CD4-positive, alpha-beta T cell (primary cell): ENCODE data around the gene TRAK2. TPM values are rescaled to one million over a fixed set of nuclear protein-coding genes. Genes with fewer than 3 reads are reported as not detected.

ENCODE experiments used
- ATAC-seq: fragments of 200-7000 bp; cut with Tn5 transposase; one replicate; pipeline ENCODE4 v1.10.0; 2022; ENCODE audit warnings: mild to moderate bottlenecking; ENCODE audit not compliant: poor library complexity
- CTCF ChIA-PET: fragments of 350-600 bp; sonication (Branson Sonifier 250); formaldehyde crosslinking; loops from one replicate; lab custom pipeline; 2021; ENCODE audit warnings: antibody characterized with exemption, inconsistent platforms; lab: Charles Lee
- POLR2A ChIA-PET: fragments of 350-600 bp; sonication (Branson Sonifier 250); formaldehyde crosslinking; loops from one replicate; lab custom pipeline; 2021; ENCODE audit warnings: antibody characterized with exemption, inconsistent platforms; lab: Charles Lee
- DNase-seq, 14 experiments: peaks; one replicate each; pipeline ENCODE4 v3.0.0-alpha.2; 2013 to 2020; ENCODE audit warnings: mixed read lengths in 2 of 14
- H3K27ac ChIP-seq, 2 donors: one replicate each; pipeline versions ENCODE4 v1.5.1 to v1.7.0; 2013; ENCODE audit warnings: low read length in 2 of 2, low read depth in 1 of 2, mild to moderate bottlenecking in 1 of 2
- H3K27me3 ChIP-seq, 2 experiments: 1 replicate in 1 of 2; 2 replicates in 1 of 2; pipeline versions ENCODE4 v1.6.1 to v1.7.0; 2013; ENCODE audit warnings: low read length in 2 of 2, control low read depth in 1 of 2, mild to moderate bottlenecking in 1 of 2, moderate library complexity in 1 of 2; ENCODE audit not compliant: insufficient read depth in 2 of 2, control insufficient read depth in 1 of 2
- H3K36me3 ChIP-seq: one replicate; pipeline ENCODE4 v1.6.1; 2013; ENCODE audit warnings: low read length, control low read depth; ENCODE audit not compliant: insufficient read depth
- H3K4me1 ChIP-seq: one replicate; pipeline ENCODE4 v1.6.1; 2013; ENCODE audit warnings: low read length, control low read depth; ENCODE audit not compliant: insufficient read depth
- H3K4me3 ChIP-seq: one replicate; pipeline ENCODE4 v1.5.1; 2013; ENCODE audit warnings: mild to moderate bottlenecking, low read length, moderate library complexity
- H3K9me3 ChIP-seq, 2 experiments: 1 replicate in 1 of 2; 2 replicates in 1 of 2; pipeline versions ENCODE4 v1.6.1 to v1.7.0; 2013; ENCODE audit warnings: low read length in 2 of 2, mild to moderate bottlenecking in 2 of 2, control low read depth in 1 of 2, moderate library complexity in 1 of 2; ENCODE audit not compliant: control insufficient read depth in 1 of 2, insufficient read depth in 1 of 2
- H3K27ac Mint-ChIP-seq: one replicate; pipeline ENCODE4 v1.8.0; 2020; ENCODE audit warnings: mixed read lengths
- H3K27me3 Mint-ChIP-seq: one replicate; pipeline ENCODE4 v1.8.0; 2021; ENCODE audit warnings: mixed read lengths
- H3K36me3 Mint-ChIP-seq: one replicate; pipeline ENCODE4 v1.8.0; 2021; ENCODE audit warnings: low read depth, mixed read lengths
- H3K4me1 Mint-ChIP-seq: one replicate; pipeline ENCODE4 v1.8.0; 2021; ENCODE audit warnings: low read depth, mixed read lengths
- H3K4me3 Mint-ChIP-seq: one replicate; pipeline ENCODE4 v1.8.0; 2020; ENCODE audit warnings: mild to moderate bottlenecking, mixed read lengths
- H3K9me3 Mint-ChIP-seq: one replicate; pipeline ENCODE4 v1.8.0; 2020; ENCODE audit warnings: mixed read lengths
- intact Hi-C, 2 experiments: fragments of 100-400 bp; cut with DNase I in 1 of 2; cut with micrococcal nuclease in 1 of 2; formaldehyde crosslinking; loops; one replicate each; pipeline versions ENCODE4 v1.15.1 to v1.9.0; 2023 to 2025; cut with DNase I, micrococcal nuclease
- total RNA-seq, 174 experiments: library from RNA in 2 of 174; stranded (reverse) in 2 of 174; gene quantifications; one replicate each; pipeline ENCODE4 v1.2.3 and lab custom pipeline; 2021 to 2026
- TF ChIP-seq, protein P1 (sequence below): fragments of 200-600 bp; IDR thresholded peaks from one replicate; pipeline ENCODE4 v1.8.0; 2022; ENCODE audit warnings: antibody characterized with exemption, mild to moderate bottlenecking

Gene TRAK2
- total RNA-seq, 2 experiments from 2014 or later, result 32.5 to 35.6 TPM

DNA sequence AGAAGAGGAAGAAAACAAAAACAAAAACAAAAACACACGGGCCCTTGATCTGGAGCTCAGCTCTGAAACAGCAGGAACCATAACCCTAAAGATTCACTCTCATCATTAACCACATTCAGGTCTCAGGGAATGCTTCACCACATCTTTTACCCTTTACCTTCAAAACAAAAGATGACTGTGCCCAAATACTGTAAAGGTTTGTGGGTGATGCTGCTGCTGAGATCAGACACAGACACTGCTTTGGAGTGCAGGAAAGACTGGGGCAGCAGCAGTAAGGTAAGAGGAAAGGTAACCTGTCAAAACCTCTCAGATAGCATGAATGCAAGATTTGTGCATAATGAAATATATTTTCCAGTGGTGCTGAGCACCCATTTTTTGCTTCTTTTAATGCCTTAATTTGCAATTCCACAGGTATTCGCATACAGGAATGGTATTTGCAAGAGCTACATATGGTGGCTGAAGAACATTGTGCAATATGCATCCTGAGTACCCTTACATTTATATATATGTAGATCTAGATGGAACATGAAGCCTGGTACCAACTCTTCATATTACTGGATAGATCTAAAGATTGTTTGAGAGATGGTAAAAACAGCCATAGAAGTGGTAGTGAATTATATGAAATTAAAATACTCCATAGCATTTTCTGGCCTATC is 90.1 kb downstream of the TRAK2 start:
- intact Hi-C loops, result loop anchor here (5.0 to 10.0 kb wide), 3 partner anchors 84 to 456 kb away; partner anchors contain the start of gene CASP10 (in 1 of the 2)
- Mint-ChIP-seq H3K27me3 (no peaks in the 10 kb centered on the region), H3K4me3 (no peak overlapping the region), H3K4me1 (peaks cover 36% of the 10 kb centered on the region), H3K36me3 (peaks cover 38% of the 10 kb centered on the region), H3K27ac (peak overlapping the region; percentile 60), H3K9me3 (no peaks in the 10 kb centered on the region)
- peaks cover 6% of the 10 kb centered on the region for H3K36me3 ChIP-seq
- POLR2A ChIA-PET, result interaction anchor here (0.6 kb wide), 2 partner anchors 29 to 78 kb away, joined by 3 read pairs; no protein-coding TSS in a partner anchor
- peaks cover 0 to 11% of the 10 kb centered on the region in 2 experiments for H3K9me3 ChIP-seq
- TF ChIP-seq, protein P1, sequence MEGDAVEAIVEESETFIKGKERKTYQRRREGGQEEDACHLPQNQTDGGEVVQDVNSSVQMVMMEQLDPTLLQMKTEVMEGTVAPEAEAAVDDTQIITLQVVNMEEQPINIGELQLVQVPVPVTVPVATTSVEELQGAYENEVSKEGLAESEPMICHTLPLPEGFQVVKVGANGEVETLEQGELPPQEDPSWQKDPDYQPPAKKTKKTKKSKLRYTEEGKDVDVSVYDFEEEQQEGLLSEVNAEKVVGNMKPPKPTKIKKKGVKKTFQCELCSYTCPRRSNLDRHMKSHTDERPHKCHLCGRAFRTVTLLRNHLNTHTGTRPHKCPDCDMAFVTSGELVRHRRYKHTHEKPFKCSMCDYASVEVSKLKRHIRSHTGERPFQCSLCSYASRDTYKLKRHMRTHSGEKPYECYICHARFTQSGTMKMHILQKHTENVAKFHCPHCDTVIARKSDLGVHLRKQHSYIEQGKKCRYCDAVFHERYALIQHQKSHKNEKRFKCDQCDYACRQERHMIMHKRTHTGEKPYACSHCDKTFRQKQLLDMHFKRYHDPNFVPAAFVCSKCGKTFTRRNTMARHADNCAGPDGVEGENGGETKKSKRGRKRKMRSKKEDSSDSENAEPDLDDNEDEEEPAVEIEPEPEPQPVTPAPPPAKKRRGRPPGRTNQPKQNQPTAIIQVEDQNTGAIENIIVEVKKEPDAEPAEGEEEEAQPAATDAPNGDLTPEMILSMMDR, result no peak
- peaks cover 17% of the 10 kb centered on the region for H3K4me1 ChIP-seq
- no peak overlapping the region for H3K4me3 ChIP-seq
- no peaks in the 10 kb centered on the region for H3K27me3 ChIP-seq
- ATAC-seq (peak; percentile 26), DNase-seq (peak in 1 of 14 experiments; percentile 8)
- CTCF ChIA-PET, result interaction anchor here (1.0 kb wide), 1 partner anchor 129 kb away, joined by 3 read pairs; no protein-coding TSS in a partner anchor
- H3K27ac ChIP-seq, result no peak overlapping the region

DNA sequence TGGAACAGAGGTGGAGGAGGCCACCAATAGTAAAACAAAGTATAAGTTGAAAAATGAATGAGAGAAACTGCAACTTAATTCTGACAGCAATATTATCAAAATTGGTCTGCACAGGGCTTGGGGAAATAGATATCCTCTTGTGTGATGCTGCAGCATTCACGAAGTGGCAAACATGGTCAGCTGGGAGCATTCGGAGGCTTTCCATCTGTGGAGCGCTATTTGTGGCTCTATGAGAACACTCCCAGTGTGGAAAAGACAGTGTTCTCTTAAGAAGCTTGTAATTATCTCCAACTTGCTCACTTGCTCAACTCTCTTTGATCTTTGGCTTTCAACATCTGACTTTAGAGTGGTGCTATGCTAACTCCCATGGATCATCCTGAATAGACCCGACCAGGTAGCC is 91.0 kb downstream of the TRAK2 start:
- ChIA-PET CTCF (no interaction called here), POLR2A (no interaction called here)
- DNase-seq (no peak), ATAC-seq (no peak)
- H3K27ac ChIP-seq, result no peak overlapping the region
- peak overlapping the region; percentile 60 for H3K27ac Mint-ChIP-seq
- H3K4me3 Mint-ChIP-seq, result no peak overlapping the region
- intact Hi-C loops, result loop anchor here (5.0 to 10.0 kb wide), 3 partner anchors 83 to 455 kb away; partner anchors contain the start of gene CASP10 (in 1 of the 2)
- TF ChIP-seq, protein P1, result no peak
- peaks cover 6% of the 10 kb centered on the region for H3K36me3 ChIP-seq
- no peaks in the 10 kb centered on the region for H3K27me3 ChIP-seq
- no peak overlapping the region for H3K4me3 ChIP-seq
- H3K9me3 ChIP-seq, result peaks cover 0 to 11% of the 10 kb centered on the region in 2 experiments
- no peaks in the 10 kb centered on the region for H3K9me3 Mint-ChIP-seq
- no peaks in the 10 kb centered on the region for H3K27me3 Mint-ChIP-seq
- peaks cover 17% of the 10 kb centered on the region for H3K4me1 ChIP-seq
- H3K36me3 Mint-ChIP-seq, result peaks cover 28% of the 10 kb centered on the region
- peaks cover 36% of the 10 kb centered on the region for H3K4me1 Mint-ChIP-seq

DNA sequence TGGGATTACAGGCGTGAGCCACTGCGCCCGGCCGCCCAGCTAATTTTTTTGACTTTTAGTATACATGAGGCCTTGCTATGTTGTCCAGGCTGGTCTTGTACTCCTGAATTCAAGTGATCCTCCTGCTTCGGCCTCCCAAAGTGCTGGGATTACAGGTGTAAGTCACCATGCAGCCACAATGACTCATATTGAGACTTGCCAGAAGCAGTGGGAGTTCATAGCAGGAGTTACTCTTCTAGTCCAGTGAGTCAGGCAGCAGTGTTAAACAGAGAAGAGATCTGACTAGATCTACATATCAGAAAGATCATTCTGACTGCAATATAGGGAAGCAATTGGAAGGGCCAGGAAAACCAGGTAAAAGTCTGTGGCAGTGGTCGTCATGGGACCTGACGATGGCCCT is 92.6 kb downstream of the TRAK2 start:
- CTCF ChIA-PET, result interaction anchor here (1.2 kb wide), 1 partner anchor 82 kb away, joined by 3 read pairs; no protein-coding TSS in a partner anchor
- Mint-ChIP-seq H3K27ac (no peak overlapping the region), H3K4me3 (no peak overlapping the region), H3K9me3 (no peaks in the 10 kb centered on the region), H3K36me3 (peaks cover 16% of the 10 kb centered on the region), H3K4me1 (peaks cover 28% of the 10 kb centered on the region), H3K27me3 (no peaks in the 10 kb centered on the region)
- TF ChIP-seq, protein P1, result no peak
- POLR2A ChIA-PET, result no interaction called here
- intact Hi-C loops, result loop anchor here in 1 of 2 experiments (5.0 kb wide), 1 partner anchor 46 kb away; no protein-coding TSS in a partner anchor
- no peaks in the 10 kb centered on the region for H3K27me3 ChIP-seq
- H3K4me1 ChIP-seq, result peaks cover 15% of the 10 kb centered on the region
- peak in 1 of 14 experiments; percentile 19 for DNase-seq
- no peak overlapping the region for H3K4me3 ChIP-seq
- peaks cover 0 to 10% of the 10 kb centered on the region in 2 experiments for H3K9me3 ChIP-seq
- no peak for ATAC-seq
- H3K27ac ChIP-seq, result no peak overlapping the region
- H3K36me3 ChIP-seq, result peaks cover 6% of the 10 kb centered on the region
